ENCODE results near the gene DCAF17.

GRCh38 chr2:171514908-171515582, 81.0 kb downstream of the DCAF17 start:
- TF ChIP-seq CTCF (IDR thresholded peaks at IDR 0.05 in 8 of 11, conservative IDR thresholded peaks at IDR 0.05 in 3 of 11): no peak
- TF ChIP-seq POLR2A (IDR thresholded peaks at IDR 0.05): no peak

All from spleen (tissue), 7 donors.